Osteoblast (primary cell): ENCODE results near the gene C14orf132. TPM values are rescaled to one million over a fixed set of nuclear protein-coding genes. Genes with fewer than 3 reads are reported as not detected.

Experiments used
- DNase-seq: peaks from one replicate; pipeline ENCODE4 v3.0.0; 2011; ENCODE audit warnings: low spot score, mixed read lengths; ENCODE audit not compliant: insufficient read length; ENCODE audit errors: missing footprints
- H2AFZ ChIP-seq: 2 replicates; pipeline ENCODE4 v1.6.0; 2011; ENCODE audit warnings: mild to moderate bottlenecking, low read length
- H3K27ac ChIP-seq: 2 replicates; pipeline ENCODE4 v1.5.1; 2011; ENCODE audit warnings: mild to moderate bottlenecking, low read depth, low read length, moderate library complexity
- H3K27me3 ChIP-seq: 2 replicates; pipeline ENCODE4 v1.6.0; 2012; ENCODE audit warnings: mild to moderate bottlenecking, control low read depth, inconsistent platforms, low read length, moderate library complexity; ENCODE audit not compliant: insufficient read depth
- H3K36me3 ChIP-seq: 2 replicates; pipeline ENCODE4 v1.5.1; 2011; ENCODE audit warnings: mild to moderate bottlenecking, low read length, control low read depth, moderate library complexity; ENCODE audit not compliant: insufficient read depth
- H3K4me1 ChIP-seq: 2 replicates; pipeline ENCODE4 v1.5.1; 2011; ENCODE audit warnings: mild to moderate bottlenecking, low read length, control low read depth, moderate library complexity; ENCODE audit not compliant: insufficient read depth
- H3K4me2 ChIP-seq: 2 replicates; pipeline ENCODE4 v1.6.0; 2011; ENCODE audit warnings: mild to moderate bottlenecking, low read length; ENCODE audit not compliant: insufficient read depth
- H3K4me3 ChIP-seq: fragments of 200-600 bp; sonication (generic); 3 replicates; pipeline ENCODE4 v1.5.1; 2012; ENCODE audit warnings: mild to moderate bottlenecking, low read length, inconsistent platforms; ENCODE audit not compliant: insufficient read depth
- H3K79me2 ChIP-seq: 2 replicates; pipeline ENCODE4 v1.6.0; 2012; ENCODE audit warnings: mild to moderate bottlenecking, low read length, control low read depth, inconsistent platforms; ENCODE audit not compliant: insufficient read depth
- H3K9me3 ChIP-seq: 2 replicates; pipeline ENCODE4 v1.5.1; 2011; ENCODE audit warnings: low read depth, low read length, control low read depth
- H4K20me1 ChIP-seq: 2 replicates; pipeline ENCODE4 v1.6.0; 2012; ENCODE audit warnings: mild to moderate bottlenecking, low read length, control low read depth; ENCODE audit not compliant: insufficient read depth
- CTCF ChIP-seq: IDR thresholded peaks from 2 replicates; pipeline ENCODE4 v1.5.1; 2011; ENCODE audit warnings: mild to moderate bottlenecking, low read depth, low read length, moderate library complexity; ENCODE audit errors: extremely low read depth
- small RNA-seq: library from RNA; depleted of rRNA; stranded (forward); fragments of <200 nt; gene quantifications from one replicate; pipeline ENCODE3, GENCODE V24; 2012
- total RNA-seq: library from RNA; depleted of rRNA; stranded (reverse); fragments of >200 nt; gene quantifications from 2 replicates; pipeline ENCODE4 v1.2.3, GENCODE V29; 2012

Gene C14orf132
- total RNA-seq, 1 donor = 40.2 TPM

- no peaks in the 10 kb centered on the region for H3K27me3 ChIP-seq
- no peak for TF ChIP-seq CTCF
- H4K20me1 ChIP-seq = no peaks in the 10 kb centered on the region
- DNase-seq = peak; percentile 61
- no peak overlapping the region for H3K4me3 ChIP-seq
- no peaks in the 10 kb centered on the region for H3K79me2 ChIP-seq
- H2AFZ ChIP-seq = no peak overlapping the region
- no peaks in the 10 kb centered on the region for H3K36me3 ChIP-seq
- H3K27ac ChIP-seq = no peak overlapping the region
- no peak overlapping the region for H3K4me2 ChIP-seq
- no peaks in the 10 kb centered on the region for H3K9me3 ChIP-seq
- peaks cover 34% of the 10 kb centered on the region for H3K4me1 ChIP-seq
These were observed 100.0 kb downstream of the C14orf132 start for GRCh38 chr14:96139169-96139568.

- H3K36me3 ChIP-seq = no peaks in the 10 kb centered on the region
- H4K20me1 ChIP-seq = no peaks in the 10 kb centered on the region
- H3K27me3 ChIP-seq = no peaks in the 10 kb centered on the region
- no peak for TF ChIP-seq CTCF
- H3K9me3 ChIP-seq = no peaks in the 10 kb centered on the region
- H3K4me2 ChIP-seq = no peak overlapping the region
- no peak overlapping the region for H2AFZ ChIP-seq
- no peaks in the 10 kb centered on the region for H3K79me2 ChIP-seq
- H3K27ac ChIP-seq = peak overlapping the region; percentile 49
- H3K4me3 ChIP-seq = no peak overlapping the region
- H3K4me1 ChIP-seq = peaks cover 36% of the 10 kb centered on the region
- DNase-seq = peak; percentile 41
These were observed 100.7 kb downstream of the C14orf132 start for GRCh38 chr14:96139879-96140278.

GRCh38 chr14:96140952-96141351 is 101.8 kb downstream of the C14orf132 start:
- no peaks in the 10 kb centered on the region for H3K9me3 ChIP-seq
- H4K20me1 ChIP-seq = no peaks in the 10 kb centered on the region
- no peak for TF ChIP-seq CTCF
- H3K79me2 ChIP-seq = no peaks in the 10 kb centered on the region
- H3K27ac ChIP-seq = peak overlapping the region; percentile 49
- H3K4me1 ChIP-seq = peaks cover 39% of the 10 kb centered on the region
- H3K4me2 ChIP-seq = no peak overlapping the region
- peak; percentile 60 for DNase-seq
- no peak overlapping the region for H3K4me3 ChIP-seq
- H3K36me3 ChIP-seq = no peaks in the 10 kb centered on the region
- H2AFZ ChIP-seq = no peak overlapping the region
- H3K27me3 ChIP-seq = no peaks in the 10 kb centered on the region

Small RNA genes lying within 50 kb of the gene (small RNA-seq; reads per million reads assigned to genes)
- gene AL137190.1 = not detected

Other genes starting within 250 kb of the C14orf132 start
- not detected in 2 replicates for gene TUNAR, start 162.5 kb upstream of the C14orf132 start, total RNA-seq
- 4.1 and 7.6 TPM in 2 replicates for gene BDKRB2, start 165.5 kb downstream of the C14orf132 start, total RNA-seq
- 0.59 and 0.72 TPM in 2 replicates for gene BDKRB1, start 216.8 kb downstream of the C14orf132 start, total RNA-seq